ENCODE results near the gene CLDN22. TPM values are rescaled to one million over a fixed set of nuclear protein-coding genes. Genes with fewer than 3 reads are reported as not detected.

CLDN22 gene
- total RNA-seq, 1 experiment from 2014 or later: not detected

DNA sequence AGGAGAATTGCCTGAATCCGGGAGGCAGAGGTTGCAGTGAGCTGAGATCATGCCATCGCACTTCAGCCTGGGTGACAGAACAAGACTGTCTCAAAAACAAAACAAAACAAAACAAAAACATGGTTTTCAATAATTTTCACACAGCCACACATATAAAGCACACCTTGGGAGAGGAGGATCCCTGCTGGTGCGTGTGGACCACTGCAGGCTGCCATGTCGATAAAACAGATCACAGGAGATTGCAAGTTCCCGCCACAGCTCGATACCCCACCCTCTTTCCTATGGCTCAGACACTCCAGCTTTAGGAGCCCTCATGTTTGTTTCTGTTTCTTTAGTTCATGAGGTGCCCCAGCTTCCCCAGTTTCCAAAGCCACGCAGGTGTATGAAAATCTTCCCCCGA is 33.5 kb upstream of the CLDN22 start:
- no peak overlapping the region for H3K27ac Mint-ChIP-seq (ENCODE audit: low read depth, unreplicated experiment)
- no peaks in the 10 kb centered on the region for H3K27me3 Mint-ChIP-seq (ENCODE audit: insufficient read depth, unreplicated experiment)
- ChIA-PET CTCF (interaction anchor here (0.7 to 1.0 kb wide), 2 partner anchors 13 to 70 kb away, joined by 3 to 4 read pairs; no protein-coding TSS in a partner anchor), POLR2A (interaction anchor here (0.6 kb wide), 1 partner anchor 23 kb away, joined by 3 read pairs; no protein-coding TSS in a partner anchor)
- no peak for DNase-seq (ENCODE audit: unreplicated experiment)
- no TSS peak for BruUV-seq (replicated peaks)
- intact Hi-C loops (cut with micrococcal nuclease): no loop called here
- TF ChIP-seq, protein P1, sequence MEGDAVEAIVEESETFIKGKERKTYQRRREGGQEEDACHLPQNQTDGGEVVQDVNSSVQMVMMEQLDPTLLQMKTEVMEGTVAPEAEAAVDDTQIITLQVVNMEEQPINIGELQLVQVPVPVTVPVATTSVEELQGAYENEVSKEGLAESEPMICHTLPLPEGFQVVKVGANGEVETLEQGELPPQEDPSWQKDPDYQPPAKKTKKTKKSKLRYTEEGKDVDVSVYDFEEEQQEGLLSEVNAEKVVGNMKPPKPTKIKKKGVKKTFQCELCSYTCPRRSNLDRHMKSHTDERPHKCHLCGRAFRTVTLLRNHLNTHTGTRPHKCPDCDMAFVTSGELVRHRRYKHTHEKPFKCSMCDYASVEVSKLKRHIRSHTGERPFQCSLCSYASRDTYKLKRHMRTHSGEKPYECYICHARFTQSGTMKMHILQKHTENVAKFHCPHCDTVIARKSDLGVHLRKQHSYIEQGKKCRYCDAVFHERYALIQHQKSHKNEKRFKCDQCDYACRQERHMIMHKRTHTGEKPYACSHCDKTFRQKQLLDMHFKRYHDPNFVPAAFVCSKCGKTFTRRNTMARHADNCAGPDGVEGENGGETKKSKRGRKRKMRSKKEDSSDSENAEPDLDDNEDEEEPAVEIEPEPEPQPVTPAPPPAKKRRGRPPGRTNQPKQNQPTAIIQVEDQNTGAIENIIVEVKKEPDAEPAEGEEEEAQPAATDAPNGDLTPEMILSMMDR (IDR thresholded peaks at IDR 0.05; ENCODE audit: unreplicated experiment): no peak
- no peaks in the 10 kb centered on the region for H3K36me3 Mint-ChIP-seq (ENCODE audit: insufficient read depth, unreplicated experiment)
- H3K4me1 Mint-ChIP-seq (ENCODE audit: insufficient read depth, unreplicated experiment): peaks cover 34% of the 10 kb centered on the region
- H3K9me3 Mint-ChIP-seq (ENCODE audit: unreplicated experiment): no peaks in the 10 kb centered on the region
- no peak overlapping the region for H3K4me3 Mint-ChIP-seq (ENCODE audit: unreplicated experiment)

DNA sequence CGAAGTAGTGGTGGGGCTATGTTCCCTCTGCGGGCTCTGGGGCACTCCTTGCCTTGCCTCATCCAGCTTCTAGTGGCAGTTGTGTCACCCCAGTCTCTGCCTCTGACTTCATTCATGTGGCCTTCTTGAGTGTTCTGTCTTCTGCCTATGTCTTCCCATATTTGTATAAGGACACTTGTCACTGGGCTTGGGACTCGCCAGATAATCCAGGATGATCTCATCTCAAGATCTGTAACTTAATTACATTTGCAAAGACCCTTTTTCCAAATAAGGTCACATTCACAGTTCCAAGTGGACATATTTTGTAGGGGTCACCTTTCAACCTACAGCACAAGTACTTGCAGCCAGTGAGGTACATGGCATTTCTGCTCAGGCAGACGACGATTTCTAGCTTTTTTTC is 32.5 kb upstream of the CLDN22 start:
- Mint-ChIP-seq H3K27me3 (ENCODE audit: insufficient read depth, unreplicated experiment) (no peaks in the 10 kb centered on the region), H3K27ac (ENCODE audit: low read depth, unreplicated experiment) (no peak overlapping the region), H3K4me3 (ENCODE audit: unreplicated experiment) (no peak overlapping the region), H3K4me1 (ENCODE audit: insufficient read depth, unreplicated experiment) (peaks cover 33% of the 10 kb centered on the region), H3K9me3 (ENCODE audit: unreplicated experiment) (no peaks in the 10 kb centered on the region), H3K36me3 (ENCODE audit: insufficient read depth, unreplicated experiment) (no peaks in the 10 kb centered on the region)
- TF ChIP-seq, protein P1 (IDR thresholded peaks at IDR 0.05; ENCODE audit: unreplicated experiment): no peak
- POLR2A ChIA-PET: no interaction called here
- no peak for DNase-seq (ENCODE audit: unreplicated experiment)
- intact Hi-C loops (cut with micrococcal nuclease): no loop called here
- CTCF ChIA-PET: no interaction called here
- no TSS peak for BruUV-seq (replicated peaks)

DNA sequence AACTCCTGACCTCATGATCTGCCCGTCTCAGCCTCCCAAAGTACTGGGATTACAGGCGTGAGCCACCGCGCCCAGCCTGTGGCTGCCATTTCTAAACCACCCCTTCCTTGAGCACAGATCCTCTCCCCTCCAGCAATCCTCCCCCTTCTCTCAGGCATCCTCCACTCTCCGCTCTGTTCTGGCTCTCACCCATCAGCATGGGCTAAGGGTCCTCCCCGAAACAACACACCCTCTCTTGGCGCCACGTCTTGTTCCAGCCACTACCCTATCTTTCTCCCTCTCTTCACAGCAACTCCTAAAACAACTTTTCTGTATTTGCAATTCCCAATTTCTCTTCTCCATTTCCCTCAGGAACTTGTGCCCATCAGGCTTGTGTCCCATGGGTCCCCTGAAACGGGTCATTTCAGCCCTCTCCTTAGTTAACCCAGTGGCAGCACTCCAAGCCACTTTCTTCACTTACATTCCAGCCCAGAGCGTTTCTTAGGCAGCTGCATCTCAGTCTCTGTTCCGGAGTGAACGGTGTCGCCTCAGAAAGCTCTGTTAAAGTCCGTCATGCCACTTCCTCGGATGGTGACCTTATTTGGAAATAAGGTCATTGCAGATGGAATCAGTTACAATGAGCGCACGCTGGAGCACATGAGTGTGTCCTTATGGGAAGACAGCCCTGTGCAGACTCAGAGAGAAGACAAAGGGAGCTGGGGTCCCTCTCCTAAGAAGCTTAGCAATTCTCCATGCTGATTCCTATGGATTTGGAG is 30.4 kb upstream of the CLDN22 start:
- no peaks in the 10 kb centered on the region for H3K36me3 Mint-ChIP-seq (ENCODE audit: insufficient read depth, unreplicated experiment)
- H3K4me3 Mint-ChIP-seq (ENCODE audit: unreplicated experiment): no peak overlapping the region
- TF ChIP-seq, protein P1 (IDR thresholded peaks at IDR 0.05; ENCODE audit: unreplicated experiment): no peak
- ChIA-PET POLR2A (interaction anchor here (0.6 kb wide), 1 partner anchor 15 kb away, joined by 3 read pairs; no protein-coding TSS in a partner anchor), CTCF (no interaction called here)
- BruUV-seq (replicated peaks): no TSS peak
- no peaks in the 10 kb centered on the region for H3K9me3 Mint-ChIP-seq (ENCODE audit: unreplicated experiment)
- DNase-seq (ENCODE audit: unreplicated experiment): no peak
- H3K4me1 Mint-ChIP-seq (ENCODE audit: insufficient read depth, unreplicated experiment): peaks cover 12% of the 10 kb centered on the region
- H3K27ac Mint-ChIP-seq (ENCODE audit: low read depth, unreplicated experiment): no peak overlapping the region
- intact Hi-C loops (cut with micrococcal nuclease): no loop called here
- H3K27me3 Mint-ChIP-seq (ENCODE audit: insufficient read depth, unreplicated experiment): no peaks in the 10 kb centered on the region

DNA sequence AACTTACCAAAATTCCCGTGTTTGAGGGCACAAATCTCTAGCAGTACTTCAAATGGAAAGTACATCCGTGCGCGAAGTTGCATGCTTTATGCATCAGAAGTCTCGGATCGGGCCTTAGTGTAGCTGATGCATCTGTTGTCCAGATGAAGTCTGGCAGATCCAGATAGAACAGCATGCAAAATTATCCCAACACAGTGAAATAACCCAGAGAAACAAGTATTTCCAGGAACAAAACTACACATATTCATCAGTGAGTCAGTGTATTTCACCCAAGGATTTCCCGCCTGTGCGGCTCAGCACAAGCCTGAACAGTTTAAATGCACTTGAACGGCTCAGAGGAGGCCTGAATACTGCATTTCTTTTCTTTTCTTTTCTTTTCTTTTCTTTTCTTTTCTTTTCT is 29.6 kb upstream of the CLDN22 start:
- ChIA-PET POLR2A (no interaction called here), CTCF (no interaction called here)
- Mint-ChIP-seq H3K36me3 (ENCODE audit: insufficient read depth, unreplicated experiment) (no peaks in the 10 kb centered on the region), H3K4me1 (ENCODE audit: insufficient read depth, unreplicated experiment) (peaks cover 5% of the 10 kb centered on the region), H3K27me3 (ENCODE audit: insufficient read depth, unreplicated experiment) (no peaks in the 10 kb centered on the region), H3K27ac (ENCODE audit: low read depth, unreplicated experiment) (no peak overlapping the region), H3K4me3 (ENCODE audit: unreplicated experiment) (no peak overlapping the region), H3K9me3 (ENCODE audit: unreplicated experiment) (no peaks in the 10 kb centered on the region)
- TF ChIP-seq, protein P1 (IDR thresholded peaks at IDR 0.05; ENCODE audit: unreplicated experiment): no peak
- BruUV-seq (replicated peaks): no TSS peak
- no peak for DNase-seq (ENCODE audit: unreplicated experiment)
- intact Hi-C loops (cut with micrococcal nuclease): no loop called here
